Skeletal muscle tissue (tissue), 4 donors: ENCODE data around the gene TMEM140. TPM values are rescaled to one million over a fixed set of nuclear protein-coding genes. Genes with fewer than 3 reads are reported as not detected.

Experiments
- H3K27ac ChIP-seq: one replicate; pipeline ENCODE4 v1.7.0; 2013; ENCODE audit warnings: mild to moderate bottlenecking, low read depth, low read length, inconsistent platforms
- H3K27me3 ChIP-seq, 3 donors: one replicate each; pipeline ENCODE4 v1.7.0; 2013; ENCODE audit warnings: low read length in 3 of 3; ENCODE audit not compliant: control insufficient read depth in 3 of 3, insufficient read depth in 3 of 3
- H3K36me3 ChIP-seq, 3 donors: one replicate each; pipeline ENCODE4 v1.7.0; 2013; ENCODE audit warnings: low read length in 3 of 3; ENCODE audit not compliant: control insufficient read depth in 3 of 3, insufficient read depth in 3 of 3
- H3K4me1 ChIP-seq, 3 donors: one replicate each; pipeline ENCODE4 v1.7.0; 2013; ENCODE audit warnings: low read length in 3 of 3, mild to moderate bottlenecking in 3 of 3; ENCODE audit not compliant: control insufficient read depth in 3 of 3, insufficient read depth in 3 of 3
- H3K4me3 ChIP-seq, 3 donors: one replicate each; pipeline ENCODE4 v1.7.0; 2013; ENCODE audit warnings: low read length in 3 of 3
- H3K9ac ChIP-seq, 3 donors: one replicate each; pipeline ENCODE4 v1.7.0; 2013; ENCODE audit warnings: low read length in 3 of 3, mild to moderate bottlenecking in 3 of 3, moderate library complexity in 2 of 3, low read depth in 1 of 3
- H3K9me3 ChIP-seq, 3 donors: one replicate each; pipeline ENCODE4 v1.7.0; 2013; ENCODE audit warnings: low read length in 3 of 3; ENCODE audit not compliant: control insufficient read depth in 3 of 3
- total RNA-seq: library from RNA; depleted of rRNA; stranded (reverse); fragments of >200 nt; gene quantifications from one replicate; pipeline ENCODE4 v1.2.3, GENCODE V29; 2014
- donor health status: Osteomylitis.

The TMEM140 gene
- total RNA-seq, 1 donor from 2014 or later = 1.6 TPM

- Histone ChIP-seq H3K36me3 (peaks cover 36 to 71% (median 40%) of the 10 kb centered on the region in 3 donors), H3K4me1 (peaks cover 0 to 3% (median 0%) of the 10 kb centered on the region in 3 donors), H3K9ac (no peak overlapping the region), H3K4me3 (no peak overlapping the region), H3K9me3 (peaks cover 3 to 9% (median 9%) of the 10 kb centered on the region in 3 donors), H3K27me3 (no peaks in the 10 kb centered on the region), H3K27ac (no peak overlapping the region)
Observed at GRCh38 chr7:135180122-135180521, 32.2 kb downstream of the TMEM140 start.

DNA sequence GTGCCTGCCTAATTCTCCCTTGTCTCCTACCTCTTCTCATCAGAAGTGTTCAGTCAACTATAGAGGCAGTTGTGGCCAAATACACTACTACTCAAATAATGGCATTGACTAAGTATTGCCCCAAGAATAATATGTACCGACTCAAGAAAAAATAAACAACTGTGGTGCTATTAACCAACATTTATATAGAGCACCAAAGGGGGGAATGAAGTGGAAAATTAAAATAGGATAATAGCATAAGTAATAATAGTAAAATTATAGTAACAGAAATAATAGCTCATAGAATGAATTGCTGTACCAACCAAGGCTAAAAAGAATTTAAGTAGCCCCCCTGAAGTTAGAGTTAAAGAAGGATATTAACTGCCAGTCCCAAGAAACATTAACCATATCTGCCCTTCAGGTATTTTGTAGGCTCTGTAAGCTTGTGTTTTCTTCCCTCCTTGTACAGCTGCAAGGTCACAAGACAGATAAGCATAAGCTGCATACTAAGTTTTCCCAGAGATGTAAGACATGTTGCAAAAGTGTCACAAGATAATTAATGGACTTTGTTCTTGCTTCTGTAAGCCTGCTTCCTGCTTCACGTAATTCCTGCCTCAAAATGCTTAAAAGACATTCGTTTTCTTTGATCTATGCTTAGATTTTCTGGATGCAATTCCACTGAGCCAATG is 33.5 kb downstream of the TMEM140 start:
- Histone ChIP-seq H3K27ac (no peak overlapping the region), H3K27me3 (no peaks in the 10 kb centered on the region), H3K4me3 (no peak overlapping the region), H3K9ac (no peak overlapping the region), H3K4me1 (peaks cover 0 to 2% (median 0%) of the 10 kb centered on the region in 3 donors), H3K36me3 (peaks cover 47 to 80% (median 52%) of the 10 kb centered on the region in 3 donors), H3K9me3 (peaks cover 3 to 9% (median 9%) of the 10 kb centered on the region in 3 donors)

- H3K9me3 ChIP-seq = peaks cover 3 to 9% (median 9%) of the 10 kb centered on the region in 3 donors
- no peak overlapping the region for H3K27ac ChIP-seq
- H3K4me3 ChIP-seq = no peak overlapping the region
- H3K4me1 ChIP-seq = no peaks in the 10 kb centered on the region
- no peaks in the 10 kb centered on the region for H3K27me3 ChIP-seq
- peaks cover 51 to 81% (median 59%) of the 10 kb centered on the region in 3 donors for H3K36me3 ChIP-seq
- no peak overlapping the region for H3K9ac ChIP-seq
Observed at GRCh38 chr7:135181929-135182678, 34.2 kb downstream of the TMEM140 start.

DNA sequence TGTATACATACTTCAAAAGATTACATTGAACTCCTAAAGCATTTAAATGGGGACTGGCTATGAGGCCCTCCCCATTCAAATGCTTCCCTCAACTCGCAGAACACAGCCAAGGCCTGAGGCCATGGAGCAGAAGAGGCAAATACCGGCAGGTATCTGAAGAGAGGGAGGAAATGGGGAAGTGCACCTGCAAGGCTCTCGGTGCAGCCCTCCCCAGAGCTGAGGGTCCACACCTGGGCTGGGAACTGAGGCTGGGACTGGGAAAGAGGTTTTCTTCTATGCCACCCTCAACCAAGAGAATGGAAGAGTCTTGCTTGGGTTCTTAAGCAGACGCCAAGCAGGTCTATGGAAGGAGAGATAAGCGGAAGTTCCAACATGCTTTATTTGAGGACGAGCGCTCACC is 35.6 kb downstream of the TMEM140 start:
- no peak overlapping the region for H3K27ac ChIP-seq
- H3K9ac ChIP-seq = no peak overlapping the region
- H3K4me3 ChIP-seq = no peak overlapping the region
- no peaks in the 10 kb centered on the region for H3K4me1 ChIP-seq
- H3K27me3 ChIP-seq = no peaks in the 10 kb centered on the region
- H3K36me3 ChIP-seq = peaks cover 58 to 84% (median 70%) of the 10 kb centered on the region in 3 donors
- H3K9me3 ChIP-seq = peaks cover 3 to 9% (median 9%) of the 10 kb centered on the region in 3 donors

- H3K9me3 ChIP-seq = peaks cover 3 to 9% (median 9%) of the 10 kb centered on the region in 3 donors
- H3K4me3 ChIP-seq = no peak overlapping the region
- peaks cover 63 to 93% (median 79%) of the 10 kb centered on the region in 3 donors for H3K36me3 ChIP-seq
- H3K9ac ChIP-seq = no peak overlapping the region
- H3K27ac ChIP-seq = no peak overlapping the region
- no peaks in the 10 kb centered on the region for H3K27me3 ChIP-seq
- H3K4me1 ChIP-seq = peaks cover 0 to 3% (median 3%) of the 10 kb centered on the region in 3 donors
Observed at GRCh38 chr7:135184254-135184841, 36.5 kb downstream of the TMEM140 start.

DNA sequence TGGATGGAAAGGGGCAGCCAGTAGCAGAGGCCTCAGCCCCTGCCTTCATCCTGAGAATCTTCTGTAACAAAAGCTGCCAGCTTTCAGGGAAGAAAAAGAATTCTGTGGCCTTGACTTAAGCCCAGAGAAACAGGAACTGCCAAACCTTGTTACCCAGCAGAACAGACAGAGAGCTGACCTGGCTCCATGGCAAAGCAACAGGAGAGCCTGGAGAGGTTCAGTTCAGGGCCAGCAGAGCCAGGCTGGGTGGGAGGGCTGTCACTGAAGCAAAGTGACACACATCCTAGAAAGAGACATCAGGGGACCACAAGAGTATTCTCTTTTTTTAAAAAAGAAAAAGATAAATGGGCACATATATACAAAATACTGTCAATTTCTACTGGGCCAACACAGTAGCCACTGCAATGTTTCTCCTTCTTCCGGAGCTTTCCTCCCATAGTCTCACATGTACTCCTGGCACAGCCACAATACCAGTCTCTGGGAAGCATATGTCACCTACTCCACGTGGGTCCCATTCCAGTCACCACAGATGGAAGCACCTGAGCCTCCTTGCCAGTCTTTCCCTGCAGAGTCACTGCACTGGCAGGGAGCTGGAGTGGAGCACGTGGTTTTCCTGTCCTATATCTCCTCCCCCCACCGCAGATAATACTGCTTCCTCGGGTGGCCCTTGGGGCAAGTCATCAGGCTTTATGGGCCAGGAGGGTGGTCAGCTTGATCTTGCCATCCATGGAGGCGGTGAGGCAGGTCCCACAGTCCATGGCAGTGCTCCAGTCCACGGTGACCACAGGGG is 37.8 kb downstream of the TMEM140 start:
- Histone ChIP-seq H3K36me3 (peaks cover 58 to 89% (median 83%) of the 10 kb centered on the region in 3 donors), H3K9ac (no peak overlapping the region), H3K9me3 (peaks cover 3 to 9% (median 8%) of the 10 kb centered on the region in 3 donors), H3K4me1 (peaks cover 0 to 6% (median 5%) of the 10 kb centered on the region in 3 donors), H3K27me3 (no peaks in the 10 kb centered on the region), H3K4me3 (no peak overlapping the region), H3K27ac (no peak overlapping the region)

- H3K27me3 ChIP-seq = no peaks in the 10 kb centered on the region
- H3K4me1 ChIP-seq = peaks cover 0 to 6% (median 5%) of the 10 kb centered on the region in 3 donors
- H3K9ac ChIP-seq = no peak overlapping the region
- H3K36me3 ChIP-seq = peaks cover 58 to 88% (median 79%) of the 10 kb centered on the region in 3 donors
- peaks cover 3 to 9% (median 3%) of the 10 kb centered on the region in 3 donors for H3K9me3 ChIP-seq
- H3K27ac ChIP-seq = no peak overlapping the region
- H3K4me3 ChIP-seq = no peak overlapping the region
Observed at GRCh38 chr7:135186261-135186540, 38.3 kb downstream of the TMEM140 start.

DNA sequence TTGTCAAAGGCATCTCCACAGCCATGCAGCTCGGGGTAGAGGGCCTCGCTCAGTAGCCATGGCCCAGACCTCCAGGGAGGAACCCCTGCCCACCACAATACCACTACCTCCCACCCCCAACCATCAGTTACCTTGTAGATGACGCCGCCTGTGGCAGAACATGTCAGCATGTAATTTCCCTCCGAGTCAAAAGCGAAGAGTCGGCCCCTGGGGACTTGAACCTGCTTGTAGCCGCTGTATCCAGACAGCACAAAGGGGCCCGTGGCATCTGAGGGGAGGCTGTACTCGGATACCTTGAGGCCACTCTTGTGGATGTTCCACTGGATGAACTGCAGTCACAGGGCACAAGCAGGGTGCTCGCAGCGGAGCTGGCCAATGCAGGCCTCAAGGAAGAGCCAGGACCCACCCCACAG is 39.0 kb downstream of the TMEM140 start:
- H3K27ac ChIP-seq = no peak overlapping the region

DNA sequence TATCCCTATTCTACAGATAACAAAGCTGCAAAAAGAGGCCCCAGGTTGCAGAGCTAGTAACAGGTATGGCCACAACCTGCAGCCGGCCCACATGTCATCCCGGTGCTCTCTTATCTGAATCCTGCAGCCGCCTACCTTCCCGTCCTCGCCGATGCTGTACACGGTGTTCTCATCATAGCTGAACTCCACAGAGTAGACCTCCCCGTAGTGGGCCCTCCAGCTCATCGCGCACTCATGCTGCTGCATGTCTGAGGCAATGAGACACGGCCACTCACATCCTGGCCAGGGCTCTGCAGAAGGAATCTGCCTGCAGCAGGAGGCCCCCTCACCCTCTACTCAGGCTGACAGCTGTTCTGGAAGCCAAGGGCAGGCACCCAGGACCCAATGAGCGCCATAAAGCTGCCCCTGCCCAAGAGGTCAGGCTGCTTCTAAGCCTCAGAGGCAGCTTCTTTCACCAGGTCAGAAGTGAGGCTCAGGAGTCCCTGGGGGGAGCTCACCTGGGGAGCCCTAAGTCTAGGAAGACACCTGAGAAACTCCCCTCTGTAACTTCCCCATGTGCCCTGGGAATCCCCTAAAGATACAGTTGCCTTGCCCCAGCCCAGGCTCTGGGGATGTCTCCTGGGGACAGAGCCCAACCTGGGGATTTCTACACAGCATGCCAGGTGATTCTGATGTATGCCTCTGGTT is 40.6 kb downstream of the TMEM140 start:
- H3K27ac ChIP-seq = no peak overlapping the region
- H3K4me3 ChIP-seq = no peak overlapping the region
- no peaks in the 10 kb centered on the region for H3K9me3 ChIP-seq
- peaks cover 52 to 85% (median 79%) of the 10 kb centered on the region in 3 donors for H3K36me3 ChIP-seq
- peaks cover 0 to 6% (median 5%) of the 10 kb centered on the region in 3 donors for H3K4me1 ChIP-seq
- H3K9ac ChIP-seq = no peak overlapping the region
- no peaks in the 10 kb centered on the region for H3K27me3 ChIP-seq

More for the DNA sequence above, 39.0 kb downstream of the TMEM140 start:
- Histone ChIP-seq H3K27me3 (no peaks in the 10 kb centered on the region), H3K9me3 (peaks cover 0 to 6% (median 3%) of the 10 kb centered on the region in 3 donors), H3K9ac (no peak overlapping the region), H3K36me3 (peaks cover 55 to 85% (median 77%) of the 10 kb centered on the region in 3 donors), H3K4me3 (no peak overlapping the region), H3K4me1 (peaks cover 0 to 6% (median 5%) of the 10 kb centered on the region in 3 donors)
